HCT116 (cell line): ENCODE data around the gene UTF1.

Source experiments
- CEBPB ChIP-seq: IDR thresholded peaks from 2 replicates; pipeline ENCODE4 v1.6.1; 2012; ENCODE audit warnings: low read depth
- CTCF ChIP-seq, 3 experiments: fragments of 200-600 bp in 1 of 3; sonication (generic) in 1 of 3; IDR thresholded peaks in 2 of 3; conservative IDR thresholded peaks in 1 of 3; 2 replicates each; pipeline ENCODE4 v1.5.1; 2012 to 2017; ENCODE audit warnings: low read depth in 2 of 3, low read length in 2 of 3, antibody characterized with exemption in 1 of 3, borderline replicate concordance in 1 of 3, control low read depth in 1 of 3, mild to moderate bottlenecking in 1 of 3, mixed read lengths in 1 of 3, mixed run types in 1 of 3, moderate library complexity in 1 of 3; ENCODE audit not compliant: insufficient read depth in 1 of 3
- EZH2phosphoT487 ChIP-seq: fragments of 200-600 bp; IDR thresholded peaks from 2 replicates; pipeline ENCODE4 v1.6.1; 2018; ENCODE audit warnings: antibody characterized with exemption, borderline replicate concordance
- MAX ChIP-seq: IDR thresholded peaks from 2 replicates; pipeline ENCODE4 v1.6.1; 2012
- POLR2A ChIP-seq: IDR thresholded peaks from 2 replicates; pipeline ENCODE4 v1.7.0; 2011; ENCODE audit warnings: borderline replicate concordance; ENCODE audit not compliant: insufficient read depth, insufficient read length; ENCODE audit errors: extremely low read depth
- POLR2AphosphoS5 ChIP-seq: IDR thresholded peaks from 2 replicates; pipeline ENCODE4 v1.6.1; 2011; ENCODE audit warnings: mild to moderate bottlenecking, low read depth, low read length, moderate library complexity
- RAD21 ChIP-seq: IDR thresholded peaks from 2 replicates; pipeline ENCODE4 v1.6.1; 2012; ENCODE audit warnings: low read depth, mild to moderate bottlenecking
- SP1 ChIP-seq: IDR thresholded peaks from 2 replicates; pipeline ENCODE4 v1.6.1; 2012; ENCODE audit warnings: low read depth
- TCF7L2 ChIP-seq: IDR thresholded peaks from 2 replicates; pipeline ENCODE4 v1.7.0; 2011; ENCODE audit warnings: borderline replicate concordance, inconsistent platforms; ENCODE audit not compliant: insufficient read depth, insufficient read length; ENCODE audit errors: extremely low read depth
- ZFX ChIP-seq: fragments of 450-650 bp; IDR thresholded peaks from 2 replicates; pipeline ENCODE4 v1.6.1; 2017
- ZNF274 ChIP-seq: fragments of 200-500 bp; sonication (Bioruptor generic); IDR thresholded peaks from 2 replicates; pipeline ENCODE4 v1.6.1; 2014; ENCODE audit warnings: mild to moderate bottlenecking, low read depth, low read length, inconsistent platforms
- TF ChIP-seq, protein P1 (sequence below): IDR thresholded peaks from 2 replicates; pipeline ENCODE4 v1.6.1; 2011; ENCODE audit warnings: mild to moderate bottlenecking, low read length, moderate library complexity; ENCODE audit not compliant: insufficient replicate concordance; ENCODE audit errors: extremely low read depth

DNA sequence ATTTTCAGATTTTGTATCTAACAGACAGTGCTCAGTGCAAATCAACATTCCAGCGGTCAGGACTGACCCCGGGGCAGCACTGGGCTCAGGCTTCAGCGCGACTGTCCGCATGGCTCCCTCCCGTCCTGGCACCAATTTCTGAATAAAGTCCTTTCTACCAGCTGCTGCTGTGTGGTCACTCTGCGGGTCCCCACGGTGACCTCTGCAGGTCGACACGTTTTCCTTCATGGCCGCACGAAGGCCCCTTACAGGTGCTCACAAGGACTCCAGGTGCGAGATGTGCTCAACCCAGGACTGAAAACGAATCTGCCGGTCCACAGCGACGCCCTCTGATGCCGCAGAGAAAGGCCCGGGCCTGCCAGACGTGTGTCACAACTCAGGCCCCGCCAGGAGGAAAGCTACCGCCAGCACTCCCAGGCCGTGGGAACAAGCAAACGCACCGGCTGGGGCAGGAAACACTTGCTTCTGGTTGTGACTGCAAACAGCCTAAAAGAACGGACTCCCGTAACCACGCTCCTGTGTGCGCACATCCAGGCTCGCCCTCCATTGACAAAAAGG is 3.7 kb upstream of the UTF1 start:
- TF ChIP-seq POLR2AphosphoS5: no peak
- TF ChIP-seq CTCF (IDR thresholded peaks at IDR 0.05 in 2 of 3, conservative IDR thresholded peaks at IDR 0.05 in 1 of 3; ENCODE audit: borderline replicate concordance in 1 of 3, insufficient read depth in 1 of 3, low read depth in 2 of 3, low read length in 2 of 3): no peak
- TF ChIP-seq SP1: no peak
- TF ChIP-seq POLR2A: no peak
- no peak for TF ChIP-seq RAD21
- TF ChIP-seq, protein P1, sequence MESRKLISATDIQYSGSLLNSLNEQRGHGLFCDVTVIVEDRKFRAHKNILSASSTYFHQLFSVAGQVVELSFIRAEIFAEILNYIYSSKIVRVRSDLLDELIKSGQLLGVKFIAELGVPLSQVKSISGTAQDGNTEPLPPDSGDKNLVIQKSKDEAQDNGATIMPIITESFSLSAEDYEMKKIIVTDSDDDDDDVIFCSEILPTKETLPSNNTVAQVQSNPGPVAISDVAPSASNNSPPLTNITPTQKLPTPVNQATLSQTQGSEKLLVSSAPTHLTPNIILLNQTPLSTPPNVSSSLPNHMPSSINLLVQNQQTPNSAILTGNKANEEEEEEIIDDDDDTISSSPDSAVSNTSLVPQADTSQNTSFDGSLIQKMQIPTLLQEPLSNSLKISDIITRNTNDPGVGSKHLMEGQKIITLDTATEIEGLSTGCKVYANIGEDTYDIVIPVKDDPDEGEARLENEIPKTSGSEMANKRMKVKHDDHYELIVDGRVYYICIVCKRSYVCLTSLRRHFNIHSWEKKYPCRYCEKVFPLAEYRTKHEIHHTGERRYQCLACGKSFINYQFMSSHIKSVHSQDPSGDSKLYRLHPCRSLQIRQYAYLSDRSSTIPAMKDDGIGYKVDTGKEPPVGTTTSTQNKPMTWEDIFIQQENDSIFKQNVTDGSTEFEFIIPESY: no peak
- no peak for TF ChIP-seq ZNF274
- no peak for TF ChIP-seq MAX
- TF ChIP-seq TCF7L2: no peak
- no peak for TF ChIP-seq CEBPB
- no peak for TF ChIP-seq ZFX
- TF ChIP-seq EZH2phosphoT487: no peak
